Measurements from ENCODE around the gene ACSF3.

Gene ACSF3

GRCh38 chr16:89131783-89132182 lies 38.1 kb downstream of the ACSF3 start:
- no peak for DNase-seq (ENCODE audit: low spot score)

DNA sequence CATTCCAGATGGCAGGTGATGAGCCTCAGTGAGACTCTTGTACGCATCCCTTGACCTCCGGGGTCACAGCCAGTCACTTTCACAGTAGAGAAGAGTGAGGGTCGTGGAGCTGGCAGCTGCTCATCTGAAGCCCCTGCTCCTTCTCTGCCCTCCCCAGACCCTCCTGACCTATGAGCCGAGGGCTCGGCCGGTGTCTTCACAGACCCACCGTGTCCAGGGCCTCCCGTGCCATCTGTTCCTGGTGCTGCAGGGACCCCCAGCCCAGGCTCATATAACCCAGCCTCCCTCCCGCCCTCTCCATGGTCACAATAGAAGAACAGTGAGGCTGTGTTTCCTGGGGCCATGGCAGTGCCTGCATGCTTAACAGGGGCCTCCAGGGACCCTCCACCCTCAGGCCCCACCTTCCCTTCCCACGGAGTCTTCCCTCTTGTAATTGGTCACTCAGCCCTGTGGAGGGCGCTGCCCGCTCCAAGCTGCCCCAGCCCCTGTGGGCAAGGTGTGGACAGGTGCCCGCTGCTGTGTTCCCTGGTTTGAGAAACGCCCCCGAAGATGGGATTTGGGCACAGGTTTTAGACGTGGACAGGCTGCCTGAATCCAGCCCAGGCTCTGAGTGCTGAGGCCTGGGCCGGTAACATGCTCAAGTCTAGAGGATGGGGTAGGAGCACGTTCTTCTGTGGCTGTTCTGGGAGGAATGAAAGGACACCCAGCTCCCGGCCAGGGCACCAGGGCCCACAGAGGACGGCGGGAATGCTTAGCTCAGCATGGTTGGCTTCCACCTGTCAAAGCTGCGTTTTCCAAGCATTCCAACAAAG lies 38.7 kb downstream of the ACSF3 start:
- DNase-seq (ENCODE audit: low spot score), result no peak

- DNase-seq (ENCODE audit: low spot score), result no peak
Measured at GRCh38 chr16:89133457-89134127, 39.9 kb downstream of the ACSF3 start.

DNA sequence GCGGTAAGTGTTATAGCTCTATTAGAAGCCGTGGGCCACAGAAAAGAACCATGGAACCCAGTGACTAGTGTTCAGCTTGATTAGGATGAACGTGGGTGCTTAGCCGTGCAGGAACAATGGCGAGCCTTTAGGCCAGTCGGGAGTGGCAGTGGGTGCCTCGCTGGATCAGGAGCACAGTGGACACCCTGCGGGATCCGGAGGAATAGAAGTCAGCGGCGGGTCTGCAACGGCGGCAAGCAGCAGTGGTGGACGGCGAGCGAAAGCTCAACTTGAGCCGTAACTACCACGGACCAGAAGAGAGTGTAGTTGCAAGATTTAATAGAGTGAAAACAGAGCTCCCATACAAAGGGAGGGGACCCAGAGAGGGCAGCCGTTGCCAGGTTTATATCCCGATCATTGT lies 40.6 kb downstream of the ACSF3 start:
- DNase-seq (ENCODE audit: low spot score), result no peak

GRCh38 chr16:89135166-89135565 lies 41.5 kb downstream of the ACSF3 start:
- DNase-seq (ENCODE audit: low spot score), result no peak

DNA sequence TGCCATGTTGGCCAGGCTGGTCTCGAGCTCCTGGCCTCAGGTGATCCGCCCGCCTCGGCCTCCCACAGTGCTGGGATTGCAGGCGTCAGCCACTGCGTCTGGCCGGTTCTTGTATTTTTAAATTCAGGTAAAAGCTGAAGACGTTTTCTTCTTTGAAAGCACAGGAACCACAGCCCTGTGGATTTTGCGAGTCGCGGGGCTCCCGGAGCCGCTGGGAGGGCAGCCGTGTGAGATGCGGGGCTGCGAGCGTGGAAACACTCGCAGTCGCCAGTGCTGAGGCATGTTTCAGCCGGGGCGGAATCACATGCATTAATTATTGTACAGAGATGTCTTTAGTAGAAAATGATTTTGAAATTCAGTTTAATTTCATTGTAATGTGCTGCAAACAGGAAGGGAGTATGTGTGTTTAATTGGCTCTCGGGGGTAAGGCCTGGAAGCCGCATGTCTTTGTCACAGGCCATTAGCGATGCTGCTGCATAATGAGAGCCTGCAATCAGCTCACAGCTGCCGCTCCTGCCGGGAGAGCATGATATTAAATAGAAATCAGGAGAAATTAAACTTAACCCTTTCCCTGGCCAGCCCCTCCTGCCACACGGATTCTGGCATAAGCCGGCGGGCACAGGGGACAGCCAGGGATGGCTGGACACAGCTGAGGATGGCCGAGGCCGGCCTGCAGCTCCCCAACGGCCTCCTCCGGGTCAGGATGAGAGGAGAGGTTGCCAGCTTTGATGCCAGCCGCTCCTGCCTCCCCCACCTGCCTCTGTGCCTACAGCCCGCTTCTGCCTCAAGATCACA lies 42.5 kb downstream of the ACSF3 start:
- DNase-seq (ENCODE audit: low spot score), result no peak

DNA sequence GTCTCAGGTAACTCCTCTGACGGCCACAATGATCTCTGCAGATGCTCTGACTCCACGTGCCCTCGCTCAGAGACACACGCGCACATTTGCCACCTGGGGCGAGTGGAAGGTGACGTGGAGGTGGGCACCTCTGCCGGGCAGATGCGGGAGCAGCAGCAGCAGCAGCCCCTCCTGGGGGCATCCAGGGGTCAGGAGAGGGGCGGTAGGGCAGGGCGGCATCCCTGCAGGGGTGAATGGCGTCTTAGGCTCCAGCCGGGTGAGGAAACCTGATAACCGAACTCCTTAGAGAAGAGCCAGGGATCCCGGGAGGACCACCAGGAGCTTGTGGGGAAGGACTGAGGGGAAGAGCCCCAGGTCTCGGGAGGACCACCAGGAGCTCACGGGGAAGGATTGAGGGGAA lies 43.3 kb downstream of the ACSF3 start:
- DNase-seq (ENCODE audit: low spot score), result no peak

DNA sequence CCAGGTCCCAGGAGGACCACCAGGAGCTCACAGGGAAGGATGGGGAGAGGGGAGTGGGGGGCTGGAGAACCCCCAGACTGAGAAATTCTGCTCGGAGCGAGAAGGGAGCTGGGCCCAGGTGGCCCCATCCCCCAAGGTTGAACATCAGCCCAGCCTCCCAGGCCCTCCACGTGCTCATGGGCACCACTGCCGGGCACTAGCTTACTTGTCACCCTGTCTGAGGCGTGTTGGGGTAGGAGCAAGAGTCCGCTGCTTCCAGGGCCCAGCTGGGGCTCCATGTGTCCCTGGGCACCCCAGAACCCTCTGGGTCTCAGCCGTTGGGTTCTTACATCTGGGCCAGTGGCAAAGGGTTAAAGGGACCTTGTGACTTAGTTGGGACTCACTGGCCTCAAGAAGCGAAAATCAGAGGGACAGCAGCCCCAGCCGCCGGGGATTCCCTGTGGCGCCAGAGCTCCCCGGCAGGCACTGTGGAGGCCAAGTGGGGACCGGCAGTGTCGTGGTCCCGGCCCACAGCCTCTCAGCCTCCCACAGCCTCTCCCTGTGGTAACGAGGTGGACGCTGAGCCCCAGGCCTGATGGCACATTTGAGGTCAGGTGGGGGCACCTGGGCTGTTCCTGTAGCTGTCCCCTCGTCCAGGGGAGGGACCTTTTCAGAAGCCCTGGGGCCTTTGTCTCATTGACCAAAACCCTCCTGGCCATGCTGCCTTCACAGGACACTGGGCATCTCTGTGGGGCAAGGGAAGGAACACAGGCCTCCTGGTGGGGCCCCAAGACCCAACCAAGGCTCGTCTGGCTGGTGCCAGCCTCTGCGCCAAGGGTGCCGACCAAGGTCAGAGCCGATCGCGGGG lies 44.2 kb downstream of the ACSF3 start:
- DNase-seq (ENCODE audit: low spot score), result no peak

DNA sequence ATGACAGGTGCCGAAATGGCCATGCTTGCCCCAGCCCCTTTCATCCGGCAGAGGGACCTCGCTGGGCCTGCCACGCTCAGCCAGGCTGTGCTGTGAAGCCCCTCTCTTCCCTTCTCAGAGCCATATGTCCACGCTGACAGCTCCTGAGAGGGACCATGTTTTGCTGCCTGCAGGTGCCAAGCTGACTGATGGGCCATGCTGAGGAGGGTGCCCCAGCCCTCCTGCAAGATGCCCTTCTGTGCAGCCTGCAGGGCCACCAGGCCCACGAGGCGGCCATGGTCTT lies 44.8 kb downstream of the ACSF3 start:
- no peak for DNase-seq (ENCODE audit: low spot score)

DNA sequence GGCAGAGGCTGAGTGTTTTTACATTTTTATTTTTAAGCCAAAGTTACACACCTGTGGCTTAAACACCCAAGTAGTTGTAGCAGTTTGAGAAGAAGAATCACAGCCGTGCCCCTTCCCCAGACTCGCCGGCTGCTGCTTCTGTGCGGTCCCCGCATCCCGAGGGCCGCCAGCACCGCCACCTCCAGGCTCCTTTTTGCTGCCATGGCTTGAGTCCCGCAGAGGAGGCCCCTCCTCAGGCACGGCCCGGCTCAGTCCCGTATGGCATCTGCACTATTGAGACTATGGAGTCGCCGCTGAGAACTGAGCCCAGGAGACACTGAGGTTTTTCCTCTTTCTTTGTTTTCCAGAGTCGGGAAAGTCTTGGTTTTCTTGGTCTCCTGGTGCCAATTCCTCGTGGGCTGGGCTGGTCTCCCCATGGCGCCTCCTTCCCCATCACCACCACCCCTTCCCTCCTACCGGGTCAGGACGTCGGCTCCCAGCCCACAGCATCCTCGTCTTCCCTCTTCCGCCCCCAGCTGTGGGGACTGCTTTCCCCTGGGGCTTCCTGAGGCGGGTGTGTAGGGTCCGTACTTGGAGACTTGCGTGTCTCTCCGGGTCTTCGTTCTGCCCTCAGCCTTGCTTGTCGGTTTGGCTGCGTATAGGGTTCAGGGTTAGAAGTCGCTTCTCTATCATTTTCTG lies 45.3 kb downstream of the ACSF3 start:
- no peak for DNase-seq (ENCODE audit: low spot score)

DNA sequence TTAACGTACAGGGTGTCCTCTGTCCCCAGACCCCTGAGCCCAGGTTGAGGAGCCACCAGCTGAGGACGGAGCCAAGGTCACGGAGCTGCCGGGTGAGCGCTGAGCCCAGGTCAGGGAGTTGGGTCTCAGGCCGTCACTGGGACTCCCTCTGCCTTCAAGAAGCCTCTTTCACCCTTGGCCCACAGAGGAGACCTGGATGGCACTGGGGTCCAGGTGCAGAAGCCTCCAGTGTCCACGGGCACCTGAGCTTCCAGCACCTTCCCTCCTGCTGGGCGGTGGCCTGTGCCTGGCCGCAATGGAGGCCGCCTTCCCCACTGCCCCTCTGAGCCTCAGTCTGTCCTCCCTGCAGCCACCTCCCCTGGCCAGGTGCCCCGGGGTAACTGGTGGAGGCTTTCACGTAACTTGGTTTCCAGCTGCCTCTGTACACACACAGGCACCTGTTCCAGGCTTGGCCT lies 46.3 kb downstream of the ACSF3 start:
- DNase-seq (ENCODE audit: low spot score), result no peak

DNA sequence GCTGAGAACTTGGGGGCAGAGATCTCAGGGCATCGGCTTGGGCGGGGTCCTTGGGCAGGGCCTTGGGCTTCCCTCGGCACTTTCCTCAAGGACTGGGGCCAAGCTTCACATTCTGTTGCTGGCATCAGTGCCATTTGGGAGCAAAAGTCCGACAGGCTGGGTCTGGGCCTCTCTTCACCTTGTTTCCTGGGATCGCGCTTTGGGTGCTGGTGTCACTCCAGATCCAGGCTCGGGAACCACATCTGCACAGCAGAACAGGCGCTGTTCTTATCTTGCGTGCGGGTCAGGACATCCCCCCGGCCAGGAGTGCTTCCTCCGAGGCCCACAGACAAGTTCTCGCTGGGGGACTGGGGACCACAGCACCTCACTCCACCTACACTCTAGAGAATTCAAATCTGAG lies 46.7 kb downstream of the ACSF3 start:
- DNase-seq (ENCODE audit: low spot score), result no peak

DNA sequence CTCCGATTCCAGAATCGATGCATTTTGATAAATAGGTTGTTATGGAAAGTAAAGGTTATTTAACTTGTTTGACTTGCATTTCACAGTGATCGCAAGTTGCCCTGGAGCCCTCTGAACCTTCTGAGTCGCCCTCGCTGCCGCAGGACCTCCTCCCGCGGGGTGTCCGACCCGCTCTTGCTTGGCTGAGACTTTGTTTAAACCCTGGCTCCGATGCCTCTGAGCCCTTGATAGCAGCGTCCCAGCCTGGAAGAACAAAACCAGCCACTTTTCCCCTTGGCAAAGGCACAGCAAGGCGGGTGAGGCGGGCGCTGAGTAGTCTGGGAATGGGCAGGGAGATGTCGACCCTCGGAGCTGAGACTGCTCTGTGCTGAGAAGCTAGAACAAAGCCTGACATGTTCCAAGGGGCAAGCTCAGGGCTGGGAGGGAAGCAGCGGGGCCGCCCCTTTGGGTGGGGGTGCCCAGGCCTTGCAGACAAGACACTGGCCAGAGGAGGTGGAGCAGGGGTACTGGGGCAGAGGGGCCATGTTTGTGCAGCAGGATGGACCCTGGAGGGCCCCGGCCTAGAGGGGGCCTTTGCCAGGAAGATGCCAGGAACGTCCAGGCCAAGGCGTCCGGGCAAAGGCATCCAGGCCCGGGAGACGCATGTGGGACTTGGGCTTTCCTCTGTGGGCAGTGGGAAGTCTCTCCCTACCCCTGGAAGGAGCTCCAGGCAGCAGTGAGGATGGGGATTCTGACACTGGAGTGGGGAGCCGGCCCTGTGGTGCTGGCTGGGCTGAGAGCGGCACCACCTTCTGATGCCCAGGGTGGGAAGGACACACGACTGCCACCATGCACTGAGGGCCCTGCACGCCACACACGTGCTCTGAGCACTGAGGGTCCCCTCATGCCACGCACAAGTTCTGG lies 47.6 kb downstream of the ACSF3 start:
- no peak for DNase-seq (ENCODE audit: low spot score)

GRCh38 chr16:89141884-89142267 lies 48.2 kb downstream of the ACSF3 start:
- DNase-seq (ENCODE audit: low spot score), result no peak

GRCh38 chr16:89142474-89143195 lies 49.0 kb downstream of the ACSF3 start:
- DNase-seq (ENCODE audit: low spot score), result no peak

DNA sequence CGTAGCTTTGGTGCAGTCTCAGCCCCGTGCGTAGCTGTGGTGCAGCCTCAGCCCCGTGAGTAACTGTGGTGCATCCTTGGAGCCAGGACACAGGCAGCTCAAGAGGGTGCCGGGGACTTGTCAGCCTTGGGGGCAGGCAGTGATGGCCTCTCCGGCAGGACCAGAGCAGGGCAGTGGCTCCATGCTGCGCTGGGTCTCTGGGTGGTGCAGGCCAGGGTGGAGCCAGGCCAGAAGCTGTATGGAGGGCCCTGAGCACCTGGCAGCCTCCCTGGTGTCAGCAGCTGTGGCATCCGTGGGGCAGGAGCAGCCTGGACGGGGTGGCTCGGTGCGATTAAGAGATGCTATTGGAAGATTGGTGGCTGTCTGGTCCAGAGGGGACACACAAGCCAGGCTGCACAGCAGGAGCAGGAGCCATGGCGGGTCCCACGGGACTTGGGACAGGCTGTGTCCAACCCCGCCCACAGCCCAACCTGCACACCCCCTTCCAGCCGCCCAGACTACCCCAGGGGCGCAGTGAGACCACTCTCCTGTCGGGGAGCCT lies 49.6 kb downstream of the ACSF3 start:
- no peak for DNase-seq (ENCODE audit: low spot score)

- no peak for DNase-seq (ENCODE audit: low spot score)
Measured at GRCh38 chr16:89143911-89144675, 50.4 kb downstream of the ACSF3 start.

GRCh38 chr16:89144681-89145080 lies 51.0 kb downstream of the ACSF3 start:
- DNase-seq (ENCODE audit: low spot score), result no peak
